ENCODE measurements around the gene CLNK. TPM values are rescaled to one million over a fixed set of nuclear protein-coding genes. Genes with fewer than 3 reads are reported as not detected.

CLNK gene
- total and polyA plus RNA-seq, 4 donors = 0.04 to 0.57 (median 0.14) TPM; not detected in 1

GRCh38 chr4:10639100-10639499 is 45.5 kb downstream of the CLNK start:
- WGBS, 2 donors = 89% methylated on average over 1 of the region's 1 CpG
- H3K9me3 ChIP-seq (ENCODE audit: control insufficient read depth in 4 of 4, insufficient read depth in 3 of 4, low read length in 3 of 4) = peaks cover 0 to 2% (median 0%) of the 10 kb centered on the region in 4 donors
- H3K36me3 ChIP-seq (ENCODE audit: control insufficient read depth in 4 of 4, insufficient read depth in 4 of 4, low read length in 4 of 4) = no peaks in the 10 kb centered on the region
- TF ChIP-seq CTCF (IDR thresholded peaks at IDR 0.05; ENCODE audit: control extremely low read depth, extremely low read depth) = no peak
- ATAC-seq (ENCODE audit: insufficient read depth, low FRiP score) (no peak), DNase-seq (no peak)
- H3K9ac ChIP-seq (ENCODE audit: insufficient read depth in 1 of 2, low read length in 2 of 2) = no peak overlapping the region
- no peaks in the 10 kb centered on the region for H3K27me3 ChIP-seq (ENCODE audit: control insufficient read depth in 3 of 3, insufficient read depth in 3 of 3, low read length in 2 of 3)
- H3K4me1 ChIP-seq (ENCODE audit: control insufficient read depth in 5 of 5, insufficient read depth in 5 of 5, low read length in 5 of 5) = peaks cover 0 to 6% (median 0%) of the 10 kb centered on the region in 5 donors
- no peak overlapping the region for H3K27ac ChIP-seq (ENCODE audit: low read depth in 1 of 2, low read length in 1 of 2)
- no peak overlapping the region for H3K4me3 ChIP-seq

DNA sequence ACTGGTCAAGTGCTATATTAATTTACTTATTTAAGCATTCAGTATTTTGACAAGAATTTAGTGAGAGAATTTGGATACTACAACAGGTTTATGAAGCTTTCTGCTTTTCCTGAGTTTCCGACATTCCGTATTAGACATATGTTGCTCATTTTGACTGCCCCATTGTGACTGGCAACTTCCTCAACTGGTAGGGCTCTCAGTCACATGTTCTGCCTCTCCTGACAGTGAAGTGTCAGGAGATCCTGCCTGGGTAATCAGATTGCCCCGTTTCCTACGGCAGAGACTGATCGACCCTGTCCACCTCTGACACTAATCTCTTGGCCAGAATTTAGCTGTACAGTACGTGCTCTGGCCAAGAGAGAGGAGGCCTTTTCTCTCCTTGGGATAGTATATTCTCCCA is 49.5 kb downstream of the CLNK start:
- Histone ChIP-seq H3K27ac (ENCODE audit: low read depth in 1 of 2, low read length in 1 of 2) (no peak overlapping the region), H3K4me1 (ENCODE audit: control insufficient read depth in 5 of 5, insufficient read depth in 5 of 5, low read length in 5 of 5) (no peaks in the 10 kb centered on the region), H3K36me3 (ENCODE audit: control insufficient read depth in 4 of 4, insufficient read depth in 4 of 4, low read length in 4 of 4) (no peaks in the 10 kb centered on the region), H3K4me3 (no peak overlapping the region), H3K9ac (ENCODE audit: insufficient read depth in 1 of 2, low read length in 2 of 2) (no peak overlapping the region), H3K27me3 (ENCODE audit: control insufficient read depth in 3 of 3, insufficient read depth in 3 of 3, low read length in 2 of 3) (no peaks in the 10 kb centered on the region), H3K9me3 (ENCODE audit: control insufficient read depth in 4 of 4, insufficient read depth in 3 of 4, low read length in 3 of 4) (peaks cover 0 to 2% (median 0%) of the 10 kb centered on the region in 4 donors)
- no peak for ATAC-seq (ENCODE audit: insufficient read depth, low FRiP score)
- 25 to 34% methylated on average over 6 of the region's 6 CpGs for WGBS, 2 donors
- no peak for TF ChIP-seq CTCF (IDR thresholded peaks at IDR 0.05; ENCODE audit: control extremely low read depth, extremely low read depth)
- no peak for DNase-seq

GRCh38 chr4:10629394-10629793 is 55.2 kb downstream of the CLNK start:
- WGBS, 2 donors = 61 to 70% methylated on average over 4 of the region's 4 CpGs
- Histone ChIP-seq H3K4me1 (ENCODE audit: control insufficient read depth in 5 of 5, insufficient read depth in 5 of 5, low read length in 5 of 5) (peaks cover 0 to 2% (median 0%) of the 10 kb centered on the region in 5 donors), H3K27me3 (ENCODE audit: control insufficient read depth in 3 of 3, insufficient read depth in 3 of 3, low read length in 2 of 3) (no peaks in the 10 kb centered on the region), H3K4me3 (no peak overlapping the region), H3K9me3 (ENCODE audit: control insufficient read depth in 4 of 4, insufficient read depth in 3 of 4, low read length in 3 of 4) (no peaks in the 10 kb centered on the region), H3K27ac (ENCODE audit: low read depth in 1 of 2, low read length in 1 of 2) (no peak overlapping the region), H3K9ac (ENCODE audit: insufficient read depth in 1 of 2, low read length in 2 of 2) (no peak overlapping the region), H3K36me3 (ENCODE audit: control insufficient read depth in 4 of 4, insufficient read depth in 4 of 4, low read length in 4 of 4) (no peaks in the 10 kb centered on the region)
- DNase-seq (no peak), ATAC-seq (ENCODE audit: insufficient read depth, low FRiP score) (no peak)
- no peak for TF ChIP-seq CTCF (IDR thresholded peaks at IDR 0.05; ENCODE audit: control extremely low read depth, extremely low read depth)

DNA sequence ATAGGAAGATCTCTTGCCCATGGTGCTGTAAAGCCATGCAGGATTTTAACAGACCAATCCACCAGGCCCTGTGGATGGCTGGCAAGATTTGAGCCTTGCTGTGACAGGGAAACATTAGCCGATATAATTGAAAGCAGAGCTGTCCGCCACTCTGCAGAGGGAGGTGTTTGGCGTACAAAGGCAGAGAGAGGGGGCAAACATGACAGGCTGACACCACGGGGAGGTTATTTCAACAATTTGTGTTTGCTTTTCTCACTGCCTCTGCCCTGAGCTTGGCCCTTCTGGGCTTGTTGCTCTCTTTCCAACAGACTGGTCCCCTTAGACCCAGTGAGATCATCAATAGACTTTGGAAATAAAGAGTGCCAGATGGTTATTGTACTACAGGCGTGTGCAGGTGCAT is 59.4 kb downstream of the CLNK start:
- Histone ChIP-seq H3K27me3 (ENCODE audit: control insufficient read depth in 3 of 3, insufficient read depth in 3 of 3, low read length in 2 of 3) (no peaks in the 10 kb centered on the region), H3K4me3 (no peak overlapping the region), H3K4me1 (ENCODE audit: control insufficient read depth in 5 of 5, insufficient read depth in 5 of 5, low read length in 5 of 5) (peaks cover 0 to 2% (median 0%) of the 10 kb centered on the region in 5 donors), H3K9me3 (ENCODE audit: control insufficient read depth in 4 of 4, insufficient read depth in 3 of 4, low read length in 3 of 4) (no peaks in the 10 kb centered on the region), H3K27ac (ENCODE audit: low read depth in 1 of 2, low read length in 1 of 2) (no peak overlapping the region), H3K9ac (ENCODE audit: insufficient read depth in 1 of 2, low read length in 2 of 2) (no peak overlapping the region), H3K36me3 (ENCODE audit: control insufficient read depth in 4 of 4, insufficient read depth in 4 of 4, low read length in 4 of 4) (no peaks in the 10 kb centered on the region)
- DNase-seq (no peak), ATAC-seq (ENCODE audit: insufficient read depth, low FRiP score) (no peak)
- no peak for TF ChIP-seq CTCF (IDR thresholded peaks at IDR 0.05; ENCODE audit: control extremely low read depth, extremely low read depth)
- WGBS, 2 donors = 44 to 71% methylated on average over 5 of the region's 5 CpGs
